Measurements from ENCODE around the gene ERLEC1. TPM values are rescaled to one million over a fixed set of nuclear protein-coding genes. Genes with fewer than 3 reads are reported as not detected.

Gene ERLEC1
- total RNA-seq, 2 experiments from 2014 or later, result 22.7 to 26.4 TPM

GRCh38 chr2:53767405-53768241 is 19.2 kb upstream of the ERLEC1 start, which contains the start of gene CHAC2:
CHAC2 (plus strand) TSS chr2:53767804; CDS start chr2:53767887, 83 bp downstream.
- BruUV-seq (replicated peaks), result TSS peak; percentile 78
- H3K9me3 ChIP-seq (ENCODE audit: low read length), result no peaks in the 10 kb centered on the region
- peak within 1 kb of the TSS; percentile 95 for H3K4me2 ChIP-seq (ENCODE audit: low read length)
- POLR2A ChIA-PET, result interaction anchor here (0.5 to 3.0 kb wide), 23 partner anchors 11 to 1671 kb away, joined by 3 to 29 read pairs (median 4); partner anchors contain the start of genes ASB3, ERLEC1 and PSME4
- CTCF ChIA-PET (ENCODE audit: unreplicated experiment), result interaction anchor here (0.8 to 1.1 kb wide), 2 partner anchors 12 to 20 kb away, joined by 3 read pairs; no protein-coding TSS in a partner anchor
- peak; percentile 91 for DNase-seq (ENCODE audit: low spot score)
- H4K20me1 ChIP-seq (ENCODE audit: insufficient read depth, low read length), result no peaks in the 10 kb centered on the region
- no peaks in the 10 kb centered on the region for H3K9me2 ChIP-seq (ENCODE audit: insufficient read depth, low read length)
- H3K4me3 ChIP-seq (ENCODE audit: low read depth, low read length, poor library complexity, severe bottlenecking), result peak within 1 kb of the TSS; percentile 84
- intact Hi-C loops (cut with micrococcal nuclease; ENCODE audit: unreplicated experiment), result loop anchor here (1.0 to 5.0 kb wide), 2 partner anchors 19 to 335 kb away; partner anchors contain the start of gene ASB3
- TF ChIP-seq EZH2phosphoT487 (IDR thresholded peaks at IDR 0.05; ENCODE audit: borderline replicate concordance, low read depth, low read length) (no peak), CTCF (conservative IDR thresholded peaks at IDR 0.05; ENCODE audit: low read length) (peak; percentile 43; the same call in 1 of the 2 replicates)
- peak within 1 kb of the TSS; percentile 88 for H3K27ac ChIP-seq (ENCODE audit: low read depth, low read length, poor library complexity, severe bottlenecking)
- H2AFZ ChIP-seq (ENCODE audit: low read length), result peak within 1 kb of the TSS; percentile 69
- peaks cover 60% of the 10 kb centered on the region for H3K36me3 ChIP-seq (ENCODE audit: insufficient read depth, low read length)
- peaks cover 30% of the 10 kb centered on the region for H3K4me1 ChIP-seq (ENCODE audit: insufficient read depth, low read length, poor library complexity, severe bottlenecking)
- H3K79me2 ChIP-seq (ENCODE audit: insufficient read depth, low read depth, low read length), result peaks cover 59% of the 10 kb centered on the region

- no peak for TF ChIP-seq CTCF (conservative IDR thresholded peaks at IDR 0.05; ENCODE audit: low read length)
- TF ChIP-seq EZH2phosphoT487 (IDR thresholded peaks at IDR 0.05; ENCODE audit: borderline replicate concordance, low read depth, low read length), result no peak
Measured at GRCh38 chr2:53768242-53768542, 18.7 kb upstream of the ERLEC1 start.

More at GRCh38 chr2:53768242-53768542, 18.7 kb upstream of the ERLEC1 start:
- Histone ChIP-seq H3K4me1 (ENCODE audit: insufficient read depth, low read length, poor library complexity, severe bottlenecking) (peaks cover 30% of the 10 kb centered on the region), H3K4me3 (ENCODE audit: low read depth, low read length, poor library complexity, severe bottlenecking) (peak overlapping the region; percentile 84), H3K4me2 (ENCODE audit: low read length) (peak overlapping the region; percentile 95), H3K27ac (ENCODE audit: low read depth, low read length, poor library complexity, severe bottlenecking) (peak overlapping the region; percentile 88), H4K20me1 (ENCODE audit: insufficient read depth, low read length) (no peaks in the 10 kb centered on the region), H3K9me3 (ENCODE audit: low read length) (no peaks in the 10 kb centered on the region), H3K79me2 (ENCODE audit: insufficient read depth, low read depth, low read length) (peaks cover 65% of the 10 kb centered on the region), H3K36me3 (ENCODE audit: insufficient read depth, low read length) (peaks cover 60% of the 10 kb centered on the region), H3K9me2 (ENCODE audit: insufficient read depth, low read length) (no peaks in the 10 kb centered on the region), H2AFZ (ENCODE audit: low read length) (peak overlapping the region; percentile 69)
- BruUV-seq (replicated peaks), result no TSS peak
- peak; percentile 79 for DNase-seq (ENCODE audit: low spot score)
- ChIA-PET POLR2A (interaction anchor here (0.5 to 3.0 kb wide), 16 partner anchors 10 to 1670 kb away, joined by 3 to 29 read pairs (median 4); partner anchors contain the start of genes ASB3, ERLEC1 and PSME4), CTCF (ENCODE audit: unreplicated experiment) (interaction anchor here (0.8 to 1.1 kb wide), 2 partner anchors 11 to 20 kb away, joined by 3 read pairs; no protein-coding TSS in a partner anchor)
- intact Hi-C loops (cut with micrococcal nuclease; ENCODE audit: unreplicated experiment), result loop anchor here (1.0 to 5.0 kb wide), 2 partner anchors 18 to 334 kb away; partner anchors contain the start of gene ASB3
